Neural cell (in vitro differentiated cells): ENCODE data around the gene TMEM237.

Source experiments
- CTCF ChIP-seq: fragments of 450-650 bp; IDR thresholded peaks from 2 replicates; pipeline ENCODE4 v1.5.1; 2014; ENCODE audit warnings: antibody characterized with exemption, mild to moderate bottlenecking, moderate library complexity; ENCODE audit not compliant: poor library complexity, severe bottlenecking
- EP300 ChIP-seq: fragments of 450-650 bp; conservative IDR thresholded peaks from 2 replicates; pipeline ENCODE4 v1.6.1; 2014; ENCODE audit warnings: antibody characterized with exemption, mild to moderate bottlenecking, moderate library complexity; ENCODE audit not compliant: poor library complexity, severe bottlenecking
- EZH2 ChIP-seq: fragments of 200-600, 300-800 bp; shearing (Covaris generic), sonication (generic); IDR thresholded peaks from 2 replicates; pipeline ENCODE4 v1.6.1; 2014; ENCODE audit warnings: antibody characterized with exemption, low read length, borderline replicate concordance, mild to moderate bottlenecking; ENCODE audit not compliant: insufficient read depth, poor library complexity, severe bottlenecking
- MXI1 ChIP-seq: fragments of 450-650 bp; conservative IDR thresholded peaks from 2 replicates; pipeline ENCODE4 v1.6.1; 2014; ENCODE audit warnings: antibody characterized with exemption, mild to moderate bottlenecking; ENCODE audit not compliant: poor library complexity, severe bottlenecking
- POLR2AphosphoS5 ChIP-seq: IDR thresholded peaks from 2 replicates; pipeline ENCODE4 v1.6.1; 2012
- RAD21 ChIP-seq: fragments of 450-650 bp; conservative IDR thresholded peaks from 2 replicates; pipeline ENCODE4 v1.6.1; 2014; ENCODE audit warnings: antibody characterized with exemption, mild to moderate bottlenecking, moderate library complexity
- SMC3 ChIP-seq: fragments of 450-650 bp; conservative IDR thresholded peaks from 2 replicates; pipeline ENCODE4 v1.6.1; 2014; ENCODE audit warnings: antibody characterized with exemption, mild to moderate bottlenecking, moderate library complexity; ENCODE audit not compliant: poor library complexity

DNA sequence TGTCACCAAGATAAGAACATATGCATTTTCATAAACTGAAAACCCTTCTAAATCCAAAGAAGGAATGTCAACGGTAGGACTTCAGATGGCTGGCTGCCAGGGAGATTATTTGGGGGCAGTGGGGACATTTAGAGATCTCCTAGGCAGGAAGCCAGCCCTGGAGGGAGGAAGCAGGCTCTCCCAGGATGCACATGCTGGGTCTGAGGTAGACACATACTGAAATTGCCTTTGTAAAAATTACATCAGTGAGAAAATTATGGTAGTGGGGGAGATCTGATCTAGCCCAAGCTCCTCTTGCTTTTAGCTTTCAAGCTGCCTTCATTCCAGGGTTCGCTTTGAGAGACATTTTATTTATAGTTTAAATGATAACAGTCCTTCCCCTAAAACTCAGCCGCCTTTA, 31.0 kb upstream of the TMEM237 start:
- TF ChIP-seq CTCF (no peak), MXI1 (no peak), EZH2 (no peak), RAD21 (no peak), POLR2AphosphoS5 (no peak), SMC3 (no peak), EP300 (no peak)
